ENCODE data around the gene KIAA1328.

KIAA1328 gene

GRCh38 chr18:36960038-36960437 lies 131.1 kb downstream of the KIAA1328 start:
- Histone ChIP-seq H3K27me3 (ENCODE audit: insufficient read depth, low read length) (no peaks in the 10 kb centered on the region), H3K9me3 (ENCODE audit: insufficient read depth, low read depth, low read length) (peaks cover 12% of the 10 kb centered on the region), H3K27ac (ENCODE audit: low read length) (no peak overlapping the region), H3K9ac (ENCODE audit: low read depth, low read length) (no peak overlapping the region), H3K4me1 (ENCODE audit: insufficient read depth, low read length) (peaks cover 2% of the 10 kb centered on the region; the same call in 1 of the 2 replicates), H3K4me3 (ENCODE audit: low read length) (no peak overlapping the region), H3K36me3 (ENCODE audit: insufficient read depth, low read depth, low read length) (peaks cover 7% of the 10 kb centered on the region)

- H3K9me3 ChIP-seq (ENCODE audit: insufficient read depth, low read depth, low read length) = peaks cover 19% of the 10 kb centered on the region
- H3K4me1 ChIP-seq (ENCODE audit: insufficient read depth, low read length) = peaks cover 2% of the 10 kb centered on the region; the same call in 1 of the 2 replicates
- peaks cover 10% of the 10 kb centered on the region for H3K36me3 ChIP-seq (ENCODE audit: insufficient read depth, low read depth, low read length)
- no peak overlapping the region for H3K9ac ChIP-seq (ENCODE audit: low read depth, low read length)
- no peak overlapping the region for H3K27ac ChIP-seq (ENCODE audit: low read length)
- H3K27me3 ChIP-seq (ENCODE audit: insufficient read depth, low read length) = no peaks in the 10 kb centered on the region
- no peak overlapping the region for H3K4me3 ChIP-seq (ENCODE audit: low read length)
Measured at GRCh38 chr18:36963464-36963863, 134.5 kb downstream of the KIAA1328 start.

- no peak overlapping the region for H3K4me3 ChIP-seq (ENCODE audit: low read length)
- no peaks in the 10 kb centered on the region for H3K4me1 ChIP-seq (ENCODE audit: insufficient read depth, low read length)
- no peaks in the 10 kb centered on the region for H3K36me3 ChIP-seq (ENCODE audit: insufficient read depth, low read depth, low read length)
- no peak overlapping the region for H3K9ac ChIP-seq (ENCODE audit: low read depth, low read length)
- H3K9me3 ChIP-seq (ENCODE audit: insufficient read depth, low read depth, low read length) = no peaks in the 10 kb centered on the region
- no peaks in the 10 kb centered on the region for H3K27me3 ChIP-seq (ENCODE audit: insufficient read depth, low read length)
- no peak overlapping the region for H3K27ac ChIP-seq (ENCODE audit: low read length)
Measured at GRCh38 chr18:36974686-36975085, 145.8 kb downstream of the KIAA1328 start.

- Histone ChIP-seq H3K4me1 (ENCODE audit: insufficient read depth, low read length) (no peaks in the 10 kb centered on the region), H3K4me3 (ENCODE audit: low read length) (no peak overlapping the region), H3K27ac (ENCODE audit: low read length) (no peak overlapping the region), H3K27me3 (ENCODE audit: insufficient read depth, low read length) (no peaks in the 10 kb centered on the region), H3K9ac (ENCODE audit: low read depth, low read length) (no peak overlapping the region), H3K36me3 (ENCODE audit: insufficient read depth, low read depth, low read length) (no peaks in the 10 kb centered on the region), H3K9me3 (ENCODE audit: insufficient read depth, low read depth, low read length) (no peaks in the 10 kb centered on the region)
Measured at GRCh38 chr18:36977121-36977520, 148.2 kb downstream of the KIAA1328 start.

GRCh38 chr18:36993068-36993467 lies 164.1 kb downstream of the KIAA1328 start:
- Histone ChIP-seq H3K4me3 (ENCODE audit: low read length) (no peak overlapping the region), H3K9me3 (ENCODE audit: insufficient read depth, low read depth, low read length) (no peaks in the 10 kb centered on the region), H3K27ac (ENCODE audit: low read length) (no peak overlapping the region), H3K36me3 (ENCODE audit: insufficient read depth, low read depth, low read length) (no peaks in the 10 kb centered on the region), H3K27me3 (ENCODE audit: insufficient read depth, low read length) (no peaks in the 10 kb centered on the region), H3K4me1 (ENCODE audit: insufficient read depth, low read length) (no peaks in the 10 kb centered on the region), H3K9ac (ENCODE audit: low read depth, low read length) (no peak overlapping the region)

- no peak overlapping the region for H3K4me3 ChIP-seq (ENCODE audit: low read length)
- no peaks in the 10 kb centered on the region for H3K27me3 ChIP-seq (ENCODE audit: insufficient read depth, low read length)
- H3K27ac ChIP-seq (ENCODE audit: low read length) = no peak overlapping the region
- no peaks in the 10 kb centered on the region for H3K36me3 ChIP-seq (ENCODE audit: insufficient read depth, low read depth, low read length)
- H3K9me3 ChIP-seq (ENCODE audit: insufficient read depth, low read depth, low read length) = no peaks in the 10 kb centered on the region
- no peak overlapping the region for H3K9ac ChIP-seq (ENCODE audit: low read depth, low read length)
- no peaks in the 10 kb centered on the region; the same call in 1 of the 2 replicates for H3K4me1 ChIP-seq (ENCODE audit: insufficient read depth, low read length)
Measured at GRCh38 chr18:37006742-37007141, 177.8 kb downstream of the KIAA1328 start.

- Histone ChIP-seq H3K9me3 (ENCODE audit: insufficient read depth, low read depth, low read length) (peaks cover 7% of the 10 kb centered on the region), H3K4me1 (ENCODE audit: insufficient read depth, low read length) (no peaks in the 10 kb centered on the region; the same call in 1 of the 2 replicates), H3K36me3 (ENCODE audit: insufficient read depth, low read depth, low read length) (no peaks in the 10 kb centered on the region), H3K27me3 (ENCODE audit: insufficient read depth, low read length) (no peaks in the 10 kb centered on the region), H3K27ac (ENCODE audit: low read length) (no peak overlapping the region), H3K4me3 (ENCODE audit: low read length) (no peak overlapping the region), H3K9ac (ENCODE audit: low read depth, low read length) (no peak overlapping the region)
Measured at GRCh38 chr18:37012452-37012851, 183.5 kb downstream of the KIAA1328 start.

- Histone ChIP-seq H3K9me3 (ENCODE audit: insufficient read depth, low read depth, low read length) (peaks cover 7% of the 10 kb centered on the region), H3K27me3 (ENCODE audit: insufficient read depth, low read length) (no peaks in the 10 kb centered on the region), H3K4me3 (ENCODE audit: low read length) (no peak overlapping the region), H3K4me1 (ENCODE audit: insufficient read depth, low read length) (peaks cover 4% of the 10 kb centered on the region; the same call in 1 of the 2 replicates), H3K27ac (ENCODE audit: low read length) (no peak overlapping the region), H3K36me3 (ENCODE audit: insufficient read depth, low read depth, low read length) (no peaks in the 10 kb centered on the region), H3K9ac (ENCODE audit: low read depth, low read length) (no peak overlapping the region)
Measured at GRCh38 chr18:37019157-37019827, 190.4 kb downstream of the KIAA1328 start.

- H3K4me1 ChIP-seq (ENCODE audit: insufficient read depth, low read length) = no peaks in the 10 kb centered on the region
- H3K36me3 ChIP-seq (ENCODE audit: insufficient read depth, low read depth, low read length) = no peaks in the 10 kb centered on the region
- H3K9me3 ChIP-seq (ENCODE audit: insufficient read depth, low read depth, low read length) = peaks cover 2% of the 10 kb centered on the region; the same call in 1 of the 2 replicates
- H3K4me3 ChIP-seq (ENCODE audit: low read length) = no peak overlapping the region
- no peaks in the 10 kb centered on the region for H3K27me3 ChIP-seq (ENCODE audit: insufficient read depth, low read length)
- H3K9ac ChIP-seq (ENCODE audit: low read depth, low read length) = no peak overlapping the region
- H3K27ac ChIP-seq (ENCODE audit: low read length) = no peak overlapping the region
Measured at GRCh38 chr18:37033419-37033818, 204.5 kb downstream of the KIAA1328 start.

GRCh38 chr18:37042381-37042780 lies 213.5 kb downstream of the KIAA1328 start:
- Histone ChIP-seq H3K36me3 (ENCODE audit: insufficient read depth, low read depth, low read length) (no peaks in the 10 kb centered on the region), H3K27ac (ENCODE audit: low read length) (no peak overlapping the region), H3K27me3 (ENCODE audit: insufficient read depth, low read length) (no peaks in the 10 kb centered on the region), H3K9me3 (ENCODE audit: insufficient read depth, low read depth, low read length) (peaks cover 30% of the 10 kb centered on the region), H3K4me1 (ENCODE audit: insufficient read depth, low read length) (no peaks in the 10 kb centered on the region; the same call in 1 of the 2 replicates), H3K9ac (ENCODE audit: low read depth, low read length) (no peak overlapping the region), H3K4me3 (ENCODE audit: low read length) (no peak overlapping the region)

GRCh38 chr18:37055137-37055802 lies 226.3 kb downstream of the KIAA1328 start:
- H3K27me3 ChIP-seq (ENCODE audit: insufficient read depth, low read length) = no peaks in the 10 kb centered on the region
- no peaks in the 10 kb centered on the region; the same call in 1 of the 2 replicates for H3K9me3 ChIP-seq (ENCODE audit: insufficient read depth, low read depth, low read length)
- H3K27ac ChIP-seq (ENCODE audit: low read length) = no peak overlapping the region
- H3K9ac ChIP-seq (ENCODE audit: low read depth, low read length) = no peak overlapping the region
- no peak overlapping the region for H3K4me3 ChIP-seq (ENCODE audit: low read length)
- no peaks in the 10 kb centered on the region for H3K36me3 ChIP-seq (ENCODE audit: insufficient read depth, low read depth, low read length)
- peaks cover 4% of the 10 kb centered on the region; the same call in 1 of the 2 replicates for H3K4me1 ChIP-seq (ENCODE audit: insufficient read depth, low read length)

GRCh38 chr18:37064187-37064586 lies 235.3 kb downstream of the KIAA1328 start:
- no peaks in the 10 kb centered on the region for H3K4me1 ChIP-seq (ENCODE audit: insufficient read depth, low read length)
- H3K27me3 ChIP-seq (ENCODE audit: insufficient read depth, low read length) = no peaks in the 10 kb centered on the region
- no peaks in the 10 kb centered on the region for H3K9me3 ChIP-seq (ENCODE audit: insufficient read depth, low read depth, low read length)
- no peaks in the 10 kb centered on the region for H3K36me3 ChIP-seq (ENCODE audit: insufficient read depth, low read depth, low read length)
- no peak overlapping the region for H3K9ac ChIP-seq (ENCODE audit: low read depth, low read length)
- H3K4me3 ChIP-seq (ENCODE audit: low read length) = no peak overlapping the region
- no peak overlapping the region for H3K27ac ChIP-seq (ENCODE audit: low read length)
